Osteocyte (in vitro differentiated cells): ENCODE results near the gene SACS. TPM values are rescaled to one million over a fixed set of nuclear protein-coding genes. Genes with fewer than 3 reads are reported as not detected.
"Not testable (repeated sequence)": the region's sequence is repeated elsewhere in the genome, so short reads cannot be mapped to it uniquely, and the experiment has no call there.

Source experiments
- DNase-seq: peaks from one replicate; pipeline ENCODE4 v3.0.0; 2021; ENCODE audit warnings: mixed read lengths; ENCODE audit not compliant: unreplicated experiment; ENCODE audit errors: extremely low spot score
- H3K27ac Mint-ChIP-seq: one replicate; pipeline ENCODE4 v1.8.0; 2021; ENCODE audit warnings: mild to moderate bottlenecking, mixed read lengths; ENCODE audit not compliant: unreplicated experiment
- H3K27me3 Mint-ChIP-seq: one replicate; pipeline ENCODE4 v1.8.0; 2021; ENCODE audit warnings: mixed read lengths; ENCODE audit not compliant: unreplicated experiment
- H3K36me3 Mint-ChIP-seq: one replicate; pipeline ENCODE4 v1.8.0; 2021; ENCODE audit warnings: mixed read lengths; ENCODE audit not compliant: unreplicated experiment
- H3K4me1 Mint-ChIP-seq: one replicate; pipeline ENCODE4 v1.8.0; 2021; ENCODE audit warnings: mixed read lengths; ENCODE audit not compliant: unreplicated experiment
- H3K4me3 Mint-ChIP-seq: one replicate; pipeline ENCODE4 v1.8.0; 2021; ENCODE audit warnings: mild to moderate bottlenecking, moderate library complexity, mixed read lengths; ENCODE audit not compliant: unreplicated experiment
- H3K9me3 Mint-ChIP-seq: one replicate; pipeline ENCODE4 v1.8.0; 2021; ENCODE audit warnings: mixed read lengths; ENCODE audit not compliant: unreplicated experiment
- CTCF ChIP-seq: fragments of 200-600 bp; sonication (generic); IDR thresholded peaks from 2 replicates; pipeline ENCODE4 v1.5.0; 2021; ENCODE audit warnings: antibody characterized with exemption, mild to moderate bottlenecking, moderate library complexity
- total RNA-seq: library from RNA; stranded (reverse); gene quantifications from 2 replicates; pipeline ENCODE4 v1.2.1, GENCODE V29; 2021

The SACS gene
- total RNA-seq, 1 donor from 2014 or later: 32.1 TPM

DNA sequence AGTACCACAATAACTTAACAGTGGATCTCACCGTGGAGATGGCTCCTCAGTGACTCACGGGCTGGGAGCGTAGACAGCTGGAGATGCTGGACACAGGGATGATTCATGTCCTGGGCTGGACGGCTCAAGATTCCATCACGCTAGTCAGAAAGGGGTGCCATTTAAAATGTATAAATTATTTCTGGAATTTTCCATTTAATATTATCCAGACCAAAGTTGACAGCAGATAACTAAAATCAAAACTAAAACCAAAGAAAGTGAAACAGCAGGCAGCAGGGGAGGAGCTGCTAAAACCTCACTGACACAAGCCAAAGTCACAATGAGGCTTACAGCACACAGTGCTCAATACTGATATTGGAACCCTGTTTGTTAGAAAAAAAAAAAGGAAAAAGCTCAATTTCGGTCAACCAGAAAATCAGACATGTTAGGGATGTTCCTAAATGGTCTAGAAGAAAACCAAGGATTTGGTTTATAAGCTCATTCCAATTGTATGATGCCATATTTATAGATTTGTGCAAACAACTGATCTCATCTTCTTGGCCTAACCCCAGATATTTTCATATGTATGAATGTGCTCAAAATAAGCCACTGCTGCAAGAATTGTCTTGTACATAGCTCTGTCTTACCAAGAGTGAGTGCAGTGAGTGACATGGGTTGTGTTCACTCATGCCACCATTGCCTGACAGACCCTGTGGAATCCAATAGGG is 111.8 kb downstream of the SACS start:
- H3K4me3 Mint-ChIP-seq: peak overlapping the region; percentile 67
- peaks cover 4% of the 10 kb centered on the region for H3K9me3 Mint-ChIP-seq
- peaks cover 66% of the 10 kb centered on the region for H3K4me1 Mint-ChIP-seq
- H3K27me3 Mint-ChIP-seq: no peaks in the 10 kb centered on the region
- H3K27ac Mint-ChIP-seq: peak overlapping the region; percentile 95
- no peak for TF ChIP-seq CTCF
- no peak for DNase-seq
- H3K36me3 Mint-ChIP-seq: no peaks in the 10 kb centered on the region

- H3K9me3 Mint-ChIP-seq: peaks cover 4% of the 10 kb centered on the region
- H3K36me3 Mint-ChIP-seq: no peaks in the 10 kb centered on the region
- H3K27me3 Mint-ChIP-seq: no peaks in the 10 kb centered on the region
- peak overlapping the region; percentile 67 for H3K4me3 Mint-ChIP-seq
- peak overlapping the region; percentile 95 for H3K27ac Mint-ChIP-seq
- no peak for DNase-seq
- H3K4me1 Mint-ChIP-seq: peaks cover 66% of the 10 kb centered on the region
- no peak for TF ChIP-seq CTCF
Observed at GRCh38 chr13:23320926-23321534, 112.5 kb downstream of the SACS start.

GRCh38 chr13:23319883-23320224 is 113.6 kb downstream of the SACS start:
- H3K27ac Mint-ChIP-seq: peak overlapping the region; percentile 95
- no peaks in the 10 kb centered on the region for H3K36me3 Mint-ChIP-seq
- no peaks in the 10 kb centered on the region for H3K27me3 Mint-ChIP-seq
- DNase-seq: no peak
- no peak overlapping the region for H3K4me3 Mint-ChIP-seq
- TF ChIP-seq CTCF: no peak
- H3K9me3 Mint-ChIP-seq: peaks cover 4% of the 10 kb centered on the region
- H3K4me1 Mint-ChIP-seq: peaks cover 62% of the 10 kb centered on the region

DNA sequence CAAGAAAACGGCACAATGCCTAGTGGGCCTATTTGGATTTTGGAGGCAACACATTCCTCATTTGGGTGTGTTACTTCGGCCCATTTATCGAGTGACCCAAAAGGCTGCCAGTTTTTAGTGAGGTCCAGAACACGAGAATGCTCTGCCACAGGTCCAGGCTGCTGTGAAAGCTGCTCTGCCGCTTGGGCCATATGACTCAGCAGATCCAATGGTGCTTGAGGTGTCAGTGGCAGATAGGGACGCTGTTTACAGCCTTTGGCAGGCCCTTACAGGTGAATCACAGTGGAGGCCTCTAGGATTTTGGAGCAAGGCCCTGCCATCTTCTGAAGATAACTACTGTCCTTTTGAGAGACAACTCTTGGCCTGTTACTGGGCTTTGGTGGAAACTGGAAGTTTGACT is 118.7 kb downstream of the SACS start:
- H3K27me3 Mint-ChIP-seq, H3K27ac Mint-ChIP-seq, H3K36me3 Mint-ChIP-seq, DNase-seq, H3K4me3 Mint-ChIP-seq: not testable (repeated sequence)
- Mint-ChIP-seq H3K9me3 (peaks cover 10% of the 10 kb centered on the region), H3K4me1 (peaks cover 22% of the 10 kb centered on the region)

- no peak for DNase-seq
- H3K4me1 Mint-ChIP-seq: peaks cover 28% of the 10 kb centered on the region
- H3K36me3 Mint-ChIP-seq: no peaks in the 10 kb centered on the region
- H3K27ac Mint-ChIP-seq: no peak overlapping the region
- H3K27me3 Mint-ChIP-seq: no peaks in the 10 kb centered on the region
- no peak for TF ChIP-seq CTCF
- H3K4me3 Mint-ChIP-seq: no peak overlapping the region
- H3K9me3 Mint-ChIP-seq: no peaks in the 10 kb centered on the region
Observed at GRCh38 chr13:23292586-23292985, 140.9 kb downstream of the SACS start.
